GM18507 (cell line): ENCODE data around the gene PTPRD.

ENCODE experiments used
- DNase-seq: peaks from one replicate; pipeline ENCODE4 v3.0.0; 2011; ENCODE audit warnings: low read depth; ENCODE audit not compliant: insufficient read length; ENCODE audit errors: extremely low spot score
- FAIRE-seq: peaks from 2 replicates; lab custom pipeline; 2011; peaks lifted over from hg19 to GRCh38; lab: Jason Lieb, UNC

PTPRD gene

GRCh38 chr9:8297047-8297446, 2315.8 kb downstream of the PTPRD start:
- DNase-seq: no peak
- no peak for FAIRE-seq

- DNase-seq: no peak
- FAIRE-seq: no peak
Measured at GRCh38 chr9:8292657-8293056, 2320.1 kb downstream of the PTPRD start.

- FAIRE-seq (no peak), DNase-seq (no peak)
Measured at GRCh38 chr9:8289681-8290080, 2323.1 kb downstream of the PTPRD start.

- FAIRE-seq (no peak), DNase-seq (no peak)
Measured at GRCh38 chr9:8287970-8288369, 2324.8 kb downstream of the PTPRD start.

- FAIRE-seq: no peak
Measured at GRCh38 chr9:8287501-8287900, 2325.3 kb downstream of the PTPRD start.

GRCh38 chr9:8284884-8285283, 2327.9 kb downstream of the PTPRD start:
- FAIRE-seq: no peak
- no peak for DNase-seq

More at GRCh38 chr9:8287501-8287900, 2325.3 kb downstream of the PTPRD start:
- no peak for DNase-seq

GRCh38 chr9:8282535-8282934, 2330.3 kb downstream of the PTPRD start:
- DNase-seq (no peak), FAIRE-seq (no peak)

GRCh38 chr9:8280811-8281210, 2332.0 kb downstream of the PTPRD start:
- FAIRE-seq (no peak), DNase-seq (no peak)

GRCh38 chr9:8278048-8278447, 2334.8 kb downstream of the PTPRD start:
- no peak for DNase-seq
- FAIRE-seq: no peak

GRCh38 chr9:8270235-8270634, 2342.6 kb downstream of the PTPRD start:
- no peak for FAIRE-seq

GRCh38 chr9:8268881-8269280, 2343.9 kb downstream of the PTPRD start:
- DNase-seq (no peak), FAIRE-seq (no peak)

More at GRCh38 chr9:8270235-8270634, 2342.6 kb downstream of the PTPRD start:
- no peak for DNase-seq

GRCh38 chr9:8268216-8268878, 2344.5 kb downstream of the PTPRD start:
- DNase-seq (no peak), FAIRE-seq (no peak)

GRCh38 chr9:8267636-8268035, 2345.2 kb downstream of the PTPRD start:
- DNase-seq (no peak), FAIRE-seq (no peak)

GRCh38 chr9:8266861-8267260, 2345.9 kb downstream of the PTPRD start:
- DNase-seq (no peak), FAIRE-seq (no peak)

- FAIRE-seq (no peak), DNase-seq (no peak)
Measured at GRCh38 chr9:8265281-8265680, 2347.5 kb downstream of the PTPRD start.
